Heart right ventricle (tissue), 16 donors: ENCODE results near the gene RNF166. TPM values are rescaled to one million over a fixed set of nuclear protein-coding genes. Genes with fewer than 3 reads are reported as not detected.

Experiments
- ATAC-seq, 8 donors: fragments of 200-7000 bp; cut with Tn5 transposase; one replicate each; pipeline ENCODE4 v1.9.1; 2020; ENCODE audit warnings: mild to moderate bottlenecking in 8 of 8, moderate library complexity in 8 of 8, moderate number of reproducible peaks in 1 of 8
- DNase-seq, 2 donors: peaks; one replicate each; pipeline ENCODE4 v3.0.0-alpha.2; 2020
- H3K27ac ChIP-seq, 10 donors: fragments of 200-600 bp; sonication (generic) in 2 of 10; one replicate each; pipeline versions ENCODE4 v1.5.0 to v1.8.0; 2020 to 2022; ENCODE audit warnings: mild to moderate bottlenecking in 3 of 10
- H3K27me3 ChIP-seq, 7 donors: fragments of 200-600 bp; one replicate each; pipeline ENCODE4 v1.8.0; 2021 to 2022; ENCODE audit warnings: mild to moderate bottlenecking in 2 of 7
- H3K36me3 ChIP-seq, 9 donors: fragments of 200-600 bp; sonication (generic) in 1 of 9; one replicate each; pipeline versions ENCODE4 v1.5.0 to v1.8.0; 2020 to 2022; ENCODE audit warnings: mild to moderate bottlenecking in 2 of 9
- H3K4me1 ChIP-seq, 9 donors: fragments of 200-600 bp; sonication (generic) in 1 of 9; one replicate each; pipeline versions ENCODE4 v1.5.0 to v1.8.0; 2020 to 2022; ENCODE audit warnings: mild to moderate bottlenecking in 4 of 9
- H3K4me3 ChIP-seq, 10 donors: fragments of 200-600 bp; sonication (generic) in 2 of 10; one replicate each; pipeline versions ENCODE4 v1.5.0 to v1.8.0; 2020 to 2022; ENCODE audit warnings: mild to moderate bottlenecking in 7 of 10, moderate library complexity in 2 of 10
- H3K9me3 ChIP-seq, 11 donors: fragments of 200-600 bp in 10 of 11; sonication (generic) in 2 of 11; one replicate each; pipeline versions ENCODE4 v1.5.0 to v1.8.0; 2013 to 2022; ENCODE audit warnings: mild to moderate bottlenecking in 2 of 11, control low read depth in 1 of 11, moderate library complexity in 1 of 11
- CTCF ChIP-seq, 9 donors: fragments of 200-600 bp; sonication (generic) in 2 of 9; IDR thresholded peaks; one replicate each; pipeline versions ENCODE4 v1.5.0 to v1.8.0; 2021 to 2022; ENCODE audit warnings: antibody characterized with exemption in 9 of 9, mild to moderate bottlenecking in 5 of 9, moderate library complexity in 1 of 9
- WGBS, 2 donors: extraction: QIAGEN DNeasy Blood & Tissue Kit; methylation state at CpG; one replicate each; pipeline ENCODE4 v1.1.7; 2013; ENCODE audit warnings: inconsistent platforms in 1 of 2; 5-methylcytosine and 5-hydroxymethylcytosine counted together
- intact Hi-C, 10 donors: fragments of 100-400 bp; cut with DNase I; formaldehyde crosslinking; loops; one replicate each; pipeline versions ENCODE4 v1.11.1 to v1.14.2; 2022
- polyA plus RNA-seq, 2 donors: library from polyadenylated mRNA; stranded (reverse); fragments of 200-250 nt; gene quantifications; one replicate each; pipeline ENCODE4 v1.2.3, GENCODE V29; 2013
- total RNA-seq, 10 donors: library from RNA; stranded (reverse); fragmentation: NEBNext Ultra II Directional in 3 of 10; extraction: Animal tissue kit (Norgen Biotek cat#: 25700) in 3 of 10; gene quantifications; one replicate each; pipeline versions ENCODE4 v1.2.1 to v1.2.4, GENCODE V29; 2021 to 2023
- donor health status: Arrhythmogenic right ventricular cardiomyopathy.
- donor health status: ischemic (EF 13 %, LVEDD 7.1; RV severe dilation, severe dysfunction).
- donor health status: healthy with polysubstance abuse.
- donor health status: DM: no; HTN: yes; CAD: no.
- donor health status: DM: no; HTN: no; CAD: no.
- donor health status: ischemic (EF 25% LVEDD 6.9; RV normal size, moderate dysfunction).
- donor health status: ischemic (EF 25% LVEDD 5.7; RV mildly dilated, moderate dysfunction).
- donor health status: healthy.
- donor health status: DM: yes; HTN: yes; CAD: no.
- donor health status: Ischemic cardiomyopathy.
- donor health status: ischemic (EF 35%, LVEDD 5.7; RV mildly dilated, moderate dysfunction).
- donor health status: nonischemic (EF 11% LVEDD 7.7; RV severe dilation, severe dysfunction).
- donor health status: DM: yes; HTN: yes; CAD: no.
- donor health status: PGD.
- donor health status: ischemic (EF 29% LVEDD 5.4; RV normal size, mild dysfunction).
- donor health status: nonischemic (EF 23%, LVEDD 6.1; RV moderate dilation, normal function).

The RNF166 gene
- total and polyA plus RNA-seq, 12 donors: 11.8 to 38.0 (median 14.3) TPM

- ATAC-seq (no peak), DNase-seq (no peak)
- WGBS, 2 donors: 98 to 99% methylated on average over 26 of the region's 26 CpGs
- no peak overlapping the region for H3K27ac ChIP-seq
- peaks cover 7 to 37% (median 26%) of the 10 kb centered on the region in 9 donors for H3K4me1 ChIP-seq
- no peak overlapping the region for H3K4me3 ChIP-seq
- H3K36me3 ChIP-seq: peaks cover 0 to 8% (median 0%) of the 10 kb centered on the region in 9 donors
- intact Hi-C loops: loop anchor here in 5 of 10 donors (10.0 kb wide), 2 partner anchors 415 to 465 kb away; partner anchors contain the start of gene ZNF778 (in 2 of the 5)
- no peaks in the 10 kb centered on the region for H3K9me3 ChIP-seq
- no peaks in the 10 kb centered on the region for H3K27me3 ChIP-seq
- no peak for TF ChIP-seq CTCF (IDR thresholded peaks at IDR 0.05)
These were observed 43.1 kb upstream of the RNF166 start for GRCh38 chr16:88749358-88749757.

GRCh38 chr16:88748364-88748763, 42.2 kb upstream of the RNF166 start:
- Histone ChIP-seq H3K4me3 (no peak overlapping the region), H3K27ac (no peak overlapping the region), H3K36me3 (peaks cover 0 to 8% (median 0%) of the 10 kb centered on the region in 9 donors), H3K4me1 (peaks cover 11 to 45% (median 33%) of the 10 kb centered on the region in 9 donors), H3K27me3 (no peaks in the 10 kb centered on the region), H3K9me3 (no peaks in the 10 kb centered on the region)
- ATAC-seq: no peak
- DNase-seq: no peak
- intact Hi-C loops: loop anchor here in 5 of 10 donors (10.0 kb wide), 2 partner anchors 416 to 466 kb away; partner anchors contain the start of gene ZNF778 (in 2 of the 5)
- TF ChIP-seq CTCF (IDR thresholded peaks at IDR 0.05): no peak
- WGBS, 2 donors: 80 to 88% methylated on average over 12 of the region's 12 CpGs

GRCh38 chr16:88747588-88748301, 41.5 kb upstream of the RNF166 start:
- DNase-seq: no peak
- peak in 4 of 9 donors; percentile 6 to 31 (median 15) for TF ChIP-seq CTCF (IDR thresholded peaks at IDR 0.05)
- Histone ChIP-seq H3K36me3 (peaks cover 0 to 9% (median 0%) of the 10 kb centered on the region in 9 donors), H3K4me3 (no peak overlapping the region), H3K4me1 (peaks cover 11 to 47% (median 33%) of the 10 kb centered on the region in 9 donors), H3K9me3 (no peaks in the 10 kb centered on the region), H3K27ac (peak overlapping the region in 2 of 10 donors; percentile 7 to 73), H3K27me3 (no peaks in the 10 kb centered on the region)
- 87 to 88% methylated on average over 26 of the region's 26 CpGs for WGBS, 2 donors
- intact Hi-C loops: loop anchor here in 5 of 10 donors (10.0 kb wide), 2 partner anchors 417 to 467 kb away; partner anchors contain the start of gene ZNF778 (in 2 of the 5)
- ATAC-seq: no peak

GRCh38 chr16:88746506-88746905, 40.3 kb upstream of the RNF166 start:
- no peak overlapping the region for H3K4me3 ChIP-seq
- intact Hi-C loops: loop anchor here in 5 of 10 donors (10.0 kb wide), 2 partner anchors 418 to 468 kb away; partner anchors contain the start of gene ZNF778 (in 2 of the 5)
- no peaks in the 10 kb centered on the region for H3K27me3 ChIP-seq
- H3K27ac ChIP-seq: peak overlapping the region in 8 of 10 donors; percentile 35 to 81 (median 62)
- peaks cover 11 to 47% (median 33%) of the 10 kb centered on the region in 9 donors for H3K4me1 ChIP-seq
- H3K36me3 ChIP-seq: peaks cover 0 to 11% (median 0%) of the 10 kb centered on the region in 9 donors
- ATAC-seq: peak in 7 of 8 donors; percentile 5 to 63 (median 35)
- 28 to 46% methylated on average over 17 of the region's 17 CpGs for WGBS, 2 donors
- no peaks in the 10 kb centered on the region for H3K9me3 ChIP-seq
- TF ChIP-seq CTCF (IDR thresholded peaks at IDR 0.05): no peak
- peak in 1 of 2 donors; percentile 31 for DNase-seq
